ENCODE results near the gene PTAR1.

DNA sequence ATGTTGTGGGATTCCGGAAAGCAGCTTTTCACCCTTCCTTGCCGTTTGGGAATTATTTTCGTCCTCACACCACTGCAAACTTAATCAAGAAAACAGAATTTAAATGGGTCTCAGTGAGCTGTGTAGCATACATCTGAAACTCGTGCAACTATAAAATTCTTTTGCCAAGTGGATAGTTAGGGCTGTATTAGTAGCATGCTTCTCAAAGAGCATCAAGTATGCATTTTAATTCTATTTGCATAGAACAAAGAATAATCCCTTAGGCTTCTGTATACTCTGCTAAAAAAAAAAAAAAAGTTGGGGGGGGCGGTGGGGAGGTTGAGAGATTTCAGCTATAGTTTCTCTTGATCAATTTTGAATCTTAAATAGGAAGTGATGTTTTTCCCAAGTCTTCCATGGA is 75.9 kb downstream of the PTAR1 start:
- TF ChIP-seq SUZ12 (IDR thresholded peaks at IDR 0.05) = no peak
- TF ChIP-seq ELF4 (IDR thresholded peaks at IDR 0.05) = no peak
- TF ChIP-seq FOXK2 (IDR thresholded peaks at IDR 0.05) = no peak
- TF ChIP-seq HDGF (IDR thresholded peaks at IDR 0.05; ENCODE audit: borderline replicate concordance) = no peak
- no peak for TF ChIP-seq SP1 (IDR thresholded peaks at IDR 0.05)
- no peak for TF ChIP-seq ARNT (IDR thresholded peaks at IDR 0.05)
- TF ChIP-seq TARDBP (IDR thresholded peaks at IDR 0.05) = no peak
- TF ChIP-seq BHLHE40 (IDR thresholded peaks at IDR 0.05; ENCODE audit: borderline replicate concordance) = no peak
- TF ChIP-seq L3MBTL2 (conservative IDR thresholded peaks at IDR 0.05) = no peak
- TF ChIP-seq LEF1 (IDR thresholded peaks at IDR 0.05; ENCODE audit: borderline replicate concordance) = no peak
- no peak for TF ChIP-seq FOXM1 (IDR thresholded peaks at IDR 0.05; ENCODE audit: borderline replicate concordance)
- TF ChIP-seq FOXA1 (IDR thresholded peaks at IDR 0.05) = no peak
- TF ChIP-seq ZNF384 (IDR thresholded peaks at IDR 0.05) = no peak
